Thoracic aorta (tissue), 2 donors: ENCODE data around the gene FUT8. TPM values are rescaled to one million over a fixed set of nuclear protein-coding genes. Genes with fewer than 3 reads are reported as not detected.

Experiments
- ATAC-seq: fragments of 150-250 bp; one replicate; pipeline ENCODE4 v1.8.0; 2017; ENCODE audit warnings: low read depth; ENCODE audit not compliant: insufficient number of reproducible peaks, low FRiP score
- DNase-seq: peaks from one replicate; pipeline ENCODE4 v3.0.0-alpha.2; 2020; ENCODE audit warnings: low spot score
- H3K27ac ChIP-seq, 2 donors: fragments of 200-600 bp; sonication (generic); 1 replicate in 1 of 2; 2 replicates in 1 of 2; pipeline ENCODE4 v1.5.1; 2016; ENCODE audit warnings: mild to moderate bottlenecking in 2 of 2, moderate library complexity in 2 of 2
- H3K27me3 ChIP-seq: fragments of 200-600 bp; sonication (generic); replicated peaks from 2 replicates; pipeline ENCODE4 v1.6.0; 2016; ENCODE audit warnings: mild to moderate bottlenecking; ENCODE audit not compliant: insufficient read depth
- H3K36me3 ChIP-seq: fragments of 200-600 bp; sonication (generic); one replicate; pipeline ENCODE4 v1.5.1; 2016
- H3K4me1 ChIP-seq, 2 donors: fragments of 200-600 bp; sonication (generic); 1 replicate in 1 of 2; 2 replicates in 1 of 2; pipeline versions ENCODE4 v1.5.1 to v1.6.0; 2016; ENCODE audit warnings: low read depth in 2 of 2, mild to moderate bottlenecking in 1 of 2; ENCODE audit not compliant: control insufficient read depth in 1 of 2
- H3K4me3 ChIP-seq: fragments of 200-600 bp; sonication (generic); 2 replicates; pipeline ENCODE4 v1.5.1; 2016; ENCODE audit warnings: mild to moderate bottlenecking
- H3K9me3 ChIP-seq: fragments of 200-600 bp; sonication (generic); 2 replicates; pipeline ENCODE4 v1.5.1; 2016
- CTCF ChIP-seq: fragments of 200-600 bp; sonication (generic); IDR thresholded peaks from one replicate; pipeline ENCODE4 v1.5.1; 2019; ENCODE audit warnings: antibody characterized with exemption
- total RNA-seq, 2 donors: library from RNA; depleted of rRNA; stranded (reverse); fragments of >200 nt; gene quantifications; one replicate each; pipeline versions ENCODE4 v1.1.0 to v1.2.3, GENCODE V29; 2016

The FUT8 gene
- total RNA-seq, 2 donors from 2014 or later = 22.3 to 23.4 TPM

GRCh38 chr14:65772921-65773574 is 360.5 kb downstream of the FUT8 start:
- ATAC-seq (no peak), DNase-seq (no peak)
- H3K9me3 ChIP-seq = no peaks in the 10 kb centered on the region
- no peaks in the 10 kb centered on the region for H3K36me3 ChIP-seq
- TF ChIP-seq CTCF = no peak
- H3K27ac ChIP-seq = no peak overlapping the region
- H3K4me3 ChIP-seq = no peak overlapping the region
- H3K27me3 ChIP-seq = no peaks in the 10 kb centered on the region
- H3K4me1 ChIP-seq = no peaks in the 10 kb centered on the region

DNA sequence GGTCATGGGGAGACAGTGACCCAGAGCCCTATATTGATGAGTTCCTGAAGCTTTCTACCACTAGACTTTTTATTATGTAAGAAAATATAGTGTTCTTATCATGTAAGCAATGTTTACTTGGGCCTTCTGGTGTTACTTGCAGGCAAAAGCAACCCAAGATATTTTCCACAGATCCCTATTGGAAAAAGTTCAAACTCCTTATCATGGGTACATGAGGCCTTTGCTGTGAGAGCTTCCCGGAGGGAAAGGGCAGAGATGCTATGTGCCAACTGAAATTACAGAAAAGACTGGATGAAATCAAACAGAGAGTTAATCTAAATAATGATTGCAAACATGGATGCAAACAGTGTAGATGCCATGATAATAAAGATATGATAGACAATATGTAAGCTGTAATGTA is 361.5 kb downstream of the FUT8 start:
- no peak overlapping the region for H3K4me3 ChIP-seq
- no peaks in the 10 kb centered on the region for H3K27me3 ChIP-seq
- no peak for TF ChIP-seq CTCF
- DNase-seq (no peak), ATAC-seq (no peak)
- H3K9me3 ChIP-seq = no peaks in the 10 kb centered on the region
- H3K27ac ChIP-seq = no peak overlapping the region
- no peaks in the 10 kb centered on the region for H3K4me1 ChIP-seq
- no peaks in the 10 kb centered on the region for H3K36me3 ChIP-seq

- ATAC-seq = no peak
- Histone ChIP-seq H3K4me3 (no peak overlapping the region), H3K9me3 (no peaks in the 10 kb centered on the region), H3K4me1 (no peaks in the 10 kb centered on the region), H3K27ac (no peak overlapping the region), H3K36me3 (no peaks in the 10 kb centered on the region), H3K27me3 (no peaks in the 10 kb centered on the region)
- DNase-seq = no peak
- TF ChIP-seq CTCF = no peak
Measured at GRCh38 chr14:65776193-65776852, 363.8 kb downstream of the FUT8 start.

- no peak for TF ChIP-seq CTCF
- H3K36me3 ChIP-seq = no peaks in the 10 kb centered on the region
- no peak overlapping the region for H3K4me3 ChIP-seq
- H3K4me1 ChIP-seq = no peaks in the 10 kb centered on the region
- no peaks in the 10 kb centered on the region for H3K9me3 ChIP-seq
- no peak overlapping the region for H3K27ac ChIP-seq
- ATAC-seq (no peak), DNase-seq (no peak)
- no peaks in the 10 kb centered on the region for H3K27me3 ChIP-seq
Measured at GRCh38 chr14:65780566-65780965, 368.0 kb downstream of the FUT8 start.

- Histone ChIP-seq H3K4me3 (no peak overlapping the region), H3K27ac (no peak overlapping the region), H3K36me3 (no peaks in the 10 kb centered on the region), H3K9me3 (no peaks in the 10 kb centered on the region), H3K4me1 (no peaks in the 10 kb centered on the region), H3K27me3 (no peaks in the 10 kb centered on the region)
- TF ChIP-seq CTCF = no peak
- ATAC-seq = no peak
- DNase-seq = no peak
Measured at GRCh38 chr14:65783101-65783500, 370.6 kb downstream of the FUT8 start.
